Measurements from ENCODE around the gene ELAVL3. TPM values are rescaled to one million over a fixed set of nuclear protein-coding genes. Genes with fewer than 3 reads are reported as not detected.

ELAVL3 gene
- polyA plus RNA-seq, 1 of the 3 experiments (the other 2 are of a cell fraction), result 0.48 TPM

- Histone ChIP-seq H3K9ac (peak overlapping the region; percentile 36), H3K27me3 (ENCODE audit: insufficient read depth) (peaks cover 25% of the 10 kb centered on the region; the same call in 1 of the 2 replicates), H2AFZ (ENCODE audit: low read depth) (no peak overlapping the region), H3K4me3 (ENCODE audit: low read depth in 2 of 2, low read length in 1 of 2) (peak overlapping the region; percentile 51 to 66), H3K9me2 (no peaks in the 10 kb centered on the region), H3K4me2 (peak overlapping the region; percentile 88), H3K9me3 (no peaks in the 10 kb centered on the region), H3K4me1 (ENCODE audit: control insufficient read depth in 1 of 2, insufficient read depth in 2 of 2, low read depth in 1 of 2, low read length in 1 of 2) (peaks cover 0 to 19% of the 10 kb centered on the region in 2 experiments; a peak in 1 of 4 replicates), H3K27ac (ENCODE audit: low read depth in 2 of 2, low read length in 1 of 2) (peak overlapping the region in 1 of 2 experiments; percentile 88; a peak in 2 of 4 replicates), H3K36me3 (replicated peaks in 1 of 2; ENCODE audit: control insufficient read depth in 1 of 2, insufficient read depth in 2 of 2, low read length in 1 of 2) (no peaks in the 10 kb centered on the region), H4K20me1 (ENCODE audit: insufficient read depth) (no peaks in the 10 kb centered on the region), H3K79me2 (ENCODE audit: insufficient read depth) (no peaks in the 10 kb centered on the region), H3F3A (replicated peaks; ENCODE audit: insufficient read depth) (no peaks in the 10 kb centered on the region)
- CTCF ChIA-PET, result interaction anchor here (0.6 to 3.7 kb wide), 73 partner anchors 9 to 344 kb away, joined by 3 to 57 read pairs (median 4); partner anchors contain the start of genes ACP5, CCDC159, DOCK6 and EPOR
- POLR2A ChIA-PET, result interaction anchor here (1.0 to 2.2 kb wide), 8 partner anchors 34 to 188 kb away, joined by 3 to 10 read pairs (median 7); partner anchors contain the start of genes ECSIT, EPOR, RGL3 and SWSAP1
- WGBS (ENCODE audit: low lambda C conversion rate), result 13% methylated on average over 7 of the region's 58 CpGs
- DNase-seq, result peak; percentile 97
- no peak for TF ChIP-seq MEF2A (IDR thresholded peaks at IDR 0.05; ENCODE audit: borderline replicate concordance, low read depth)
- TF ChIP-seq NFIC (IDR thresholded peaks at IDR 0.05; ENCODE audit: borderline replicate concordance), result no peak
- TF ChIP-seq EP300 (IDR thresholded peaks at IDR 0.05; ENCODE audit: borderline replicate concordance in 1 of 2, low read depth in 1 of 2, low read length in 1 of 2), result peak in 1 of 2 experiments; percentile 18; a peak in 1 of 4 replicates
- no peak for TF ChIP-seq EZH2phosphoT487 (IDR thresholded peaks at IDR 0.05; ENCODE audit: borderline replicate concordance, low read depth)
- TF ChIP-seq GATA2 (CRISPR knock-in tag; IDR thresholded peaks at IDR 0.05), result no peak
- TF ChIP-seq REST (IDR thresholded peaks at IDR 0.05; ENCODE audit: low read depth, low read length), result peak; percentile 70
- TF ChIP-seq MAX (IDR thresholded peaks at IDR 0.05; ENCODE audit: low read depth), result peak; percentile 98
- peak; percentile 42; the same call in 1 of the 2 replicates for TF ChIP-seq PBX3 (IDR thresholded peaks at IDR 0.05)
- no peak for TF ChIP-seq RXRA (IDR thresholded peaks at IDR 0.05; ENCODE audit: borderline replicate concordance, low read depth)
- 0 out of 2 replicates have a peak, but pooled peaks have one; percentile 18 for TF ChIP-seq TEAD4 (IDR thresholded peaks at IDR 0.05; ENCODE audit: borderline replicate concordance, insufficient read depth)
- no peak; the same call in 1 of the 2 replicates for TF ChIP-seq POLR2AphosphoS5 (IDR thresholded peaks at IDR 0.05; ENCODE audit: low read depth, low read length)
- peak; percentile 97 for TF ChIP-seq MXI1 (IDR thresholded peaks at IDR 0.05; ENCODE audit: low read depth, low read length)
- TF ChIP-seq CHD2 (IDR thresholded peaks at IDR 0.05; ENCODE audit: low read length, partially characterized antibody), result peak; percentile 65
- peak; percentile 81 for TF ChIP-seq CTCF (IDR thresholded peaks at IDR 0.05)
- TF ChIP-seq, protein P1, sequence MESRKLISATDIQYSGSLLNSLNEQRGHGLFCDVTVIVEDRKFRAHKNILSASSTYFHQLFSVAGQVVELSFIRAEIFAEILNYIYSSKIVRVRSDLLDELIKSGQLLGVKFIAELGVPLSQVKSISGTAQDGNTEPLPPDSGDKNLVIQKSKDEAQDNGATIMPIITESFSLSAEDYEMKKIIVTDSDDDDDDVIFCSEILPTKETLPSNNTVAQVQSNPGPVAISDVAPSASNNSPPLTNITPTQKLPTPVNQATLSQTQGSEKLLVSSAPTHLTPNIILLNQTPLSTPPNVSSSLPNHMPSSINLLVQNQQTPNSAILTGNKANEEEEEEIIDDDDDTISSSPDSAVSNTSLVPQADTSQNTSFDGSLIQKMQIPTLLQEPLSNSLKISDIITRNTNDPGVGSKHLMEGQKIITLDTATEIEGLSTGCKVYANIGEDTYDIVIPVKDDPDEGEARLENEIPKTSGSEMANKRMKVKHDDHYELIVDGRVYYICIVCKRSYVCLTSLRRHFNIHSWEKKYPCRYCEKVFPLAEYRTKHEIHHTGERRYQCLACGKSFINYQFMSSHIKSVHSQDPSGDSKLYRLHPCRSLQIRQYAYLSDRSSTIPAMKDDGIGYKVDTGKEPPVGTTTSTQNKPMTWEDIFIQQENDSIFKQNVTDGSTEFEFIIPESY (IDR thresholded peaks at IDR 0.05; ENCODE audit: borderline replicate concordance, low read depth), result peak; percentile 57; the same call in 1 of the 2 replicates
- TF ChIP-seq ELF1 (IDR thresholded peaks at IDR 0.05), result no peak; the same call in 1 of the 2 replicates
- TF ChIP-seq FOXJ3 (CRISPR knock-in tag; IDR thresholded peaks at IDR 0.05), result no peak
- TF ChIP-seq YY1 (IDR thresholded peaks at IDR 0.05; ENCODE audit: low read depth), result peak; percentile 44; the same call in 1 of the 2 replicates
- TF ChIP-seq TAF1 (IDR thresholded peaks at IDR 0.05; ENCODE audit: borderline replicate concordance, low read depth, low read length), result no peak
- TF ChIP-seq NRF1 (IDR thresholded peaks at IDR 0.05; ENCODE audit: low read depth, low read length), result no peak
- peak; percentile 72 for TF ChIP-seq SMC3 (IDR thresholded peaks at IDR 0.05; ENCODE audit: low read depth, low read length)
- TF ChIP-seq SIN3A (IDR thresholded peaks at IDR 0.05; ENCODE audit: borderline replicate concordance, low read depth, low read length), result no peak
- peak; percentile 76 for TF ChIP-seq RCOR1 (IDR thresholded peaks at IDR 0.05; ENCODE audit: low read length)
These were observed 1.7 kb upstream of the ELAVL3 start for GRCh38 chr19:11482384-11483050.

All from SK-N-SH (cell line).